ENCODE data around the gene UBAC2. TPM values are rescaled to one million over a fixed set of nuclear protein-coding genes. Genes with fewer than 3 reads are reported as not detected.

The UBAC2 gene
- total and polyA plus RNA-seq, 5 donors from 2014 or later, result 62.8 to 122 (median 101) TPM

- peaks cover 6% of the 10 kb centered on the region for H3K27me3 Mint-ChIP-seq
Observed at GRCh38 chr13:99190147-99190985, 10.3 kb upstream of the UBAC2 start.

GRCh38 chr13:99191336-99191899, 9.2 kb upstream of the UBAC2 start:
- Mint-ChIP-seq H3K9me3 (no peaks in the 10 kb centered on the region), H3K27me3 (peaks cover 6% of the 10 kb centered on the region), H3K4me3 (no peak overlapping the region), H3K4me1 (peaks cover 0 to 3% (median under 1%) of the 10 kb centered on the region in 4 donors), H3K27ac (peak overlapping the region in 1 of 3 donors; percentile 67), H3K36me3 (no peaks in the 10 kb centered on the region)
- no peak for ATAC-seq (ENCODE audit: low read depth in 2 of 2)
- Histone ChIP-seq H3K27ac (ENCODE audit: insufficient read depth, low read length, poor library complexity, severe bottlenecking) (no peak overlapping the region), H3K36me3 (ENCODE audit: control insufficient read depth, insufficient read depth, low read length) (no peaks in the 10 kb centered on the region), H3K27me3 (ENCODE audit: control insufficient read depth, insufficient read depth, low read length) (no peaks in the 10 kb centered on the region), H3K9me3 (ENCODE audit: control insufficient read depth in 2 of 2, low read length in 2 of 2) (no peaks in the 10 kb centered on the region), H3K4me3 (ENCODE audit: low read depth, low read length) (no peak overlapping the region), H3K4me1 (ENCODE audit: control insufficient read depth, insufficient read depth, low read length, poor library complexity, severe bottlenecking) (no peaks in the 10 kb centered on the region)
- no peak for DNase-seq

More at GRCh38 chr13:99190147-99190985, 10.3 kb upstream of the UBAC2 start:
- Histone ChIP-seq H3K4me3 (ENCODE audit: low read depth, low read length) (no peak overlapping the region), H3K36me3 (ENCODE audit: control insufficient read depth, insufficient read depth, low read length) (no peaks in the 10 kb centered on the region), H3K4me1 (ENCODE audit: control insufficient read depth, insufficient read depth, low read length, poor library complexity, severe bottlenecking) (no peaks in the 10 kb centered on the region), H3K9me3 (ENCODE audit: control insufficient read depth in 2 of 2, low read length in 2 of 2) (no peaks in the 10 kb centered on the region), H3K27me3 (ENCODE audit: control insufficient read depth, insufficient read depth, low read length) (no peaks in the 10 kb centered on the region), H3K27ac (ENCODE audit: insufficient read depth, low read length, poor library complexity, severe bottlenecking) (no peak overlapping the region)
- Mint-ChIP-seq H3K9me3 (no peaks in the 10 kb centered on the region), H3K36me3 (no peaks in the 10 kb centered on the region), H3K27ac (no peak overlapping the region), H3K4me1 (no peaks in the 10 kb centered on the region), H3K4me3 (no peak overlapping the region)
- ATAC-seq (ENCODE audit: low read depth in 2 of 2) (no peak), DNase-seq (no peak)

- H3K36me3 ChIP-seq (ENCODE audit: control insufficient read depth, insufficient read depth, low read length), result no peaks in the 10 kb centered on the region
- no peaks in the 10 kb centered on the region for H3K27me3 ChIP-seq (ENCODE audit: control insufficient read depth, insufficient read depth, low read length)
- no peak overlapping the region for H3K4me3 ChIP-seq (ENCODE audit: low read depth, low read length)
- no peaks in the 10 kb centered on the region for H3K9me3 ChIP-seq (ENCODE audit: control insufficient read depth in 2 of 2, low read length in 2 of 2)
- H3K9me3 Mint-ChIP-seq, result no peaks in the 10 kb centered on the region
- no peaks in the 10 kb centered on the region for H3K4me1 ChIP-seq (ENCODE audit: control insufficient read depth, insufficient read depth, low read length, poor library complexity, severe bottlenecking)
- no peaks in the 10 kb centered on the region for H3K36me3 Mint-ChIP-seq
- peaks cover 6% of the 10 kb centered on the region for H3K27me3 Mint-ChIP-seq
- H3K4me1 Mint-ChIP-seq, result peaks cover 1 to 6% (median 5%) of the 10 kb centered on the region in 4 donors
- no peak overlapping the region for H3K27ac ChIP-seq (ENCODE audit: insufficient read depth, low read length, poor library complexity, severe bottlenecking)
- H3K4me3 Mint-ChIP-seq, result no peak overlapping the region
- DNase-seq, result no peak
- H3K27ac Mint-ChIP-seq, result peak overlapping the region in 2 of 3 donors; percentile 21 to 67
- ATAC-seq (ENCODE audit: low read depth in 2 of 2), result no peak
Observed at GRCh38 chr13:99191900-99192399, 8.7 kb upstream of the UBAC2 start.

- H3K36me3 Mint-ChIP-seq, result no peaks in the 10 kb centered on the region
- no peaks in the 10 kb centered on the region for H3K9me3 Mint-ChIP-seq
- no peak overlapping the region for H3K4me3 Mint-ChIP-seq
- Histone ChIP-seq H3K27me3 (ENCODE audit: control insufficient read depth, insufficient read depth, low read length) (no peaks in the 10 kb centered on the region), H3K27ac (ENCODE audit: insufficient read depth, low read length, poor library complexity, severe bottlenecking) (no peak overlapping the region), H3K4me3 (ENCODE audit: low read depth, low read length) (no peak overlapping the region), H3K4me1 (ENCODE audit: control insufficient read depth, insufficient read depth, low read length, poor library complexity, severe bottlenecking) (no peaks in the 10 kb centered on the region), H3K9me3 (ENCODE audit: control insufficient read depth in 2 of 2, low read length in 2 of 2) (no peaks in the 10 kb centered on the region), H3K36me3 (ENCODE audit: control insufficient read depth, insufficient read depth, low read length) (no peaks in the 10 kb centered on the region)
- peaks cover 2% of the 10 kb centered on the region for H3K27me3 Mint-ChIP-seq
- no peak for ATAC-seq (ENCODE audit: low read depth in 2 of 2)
- no peak for DNase-seq
- peaks cover 1 to 9% (median 6%) of the 10 kb centered on the region in 4 donors for H3K4me1 Mint-ChIP-seq
- no peak overlapping the region for H3K27ac Mint-ChIP-seq
Observed at GRCh38 chr13:99192480-99192879, 8.2 kb upstream of the UBAC2 start.

- H3K27me3 ChIP-seq (ENCODE audit: control insufficient read depth, insufficient read depth, low read length), result no peaks in the 10 kb centered on the region
- no peaks in the 10 kb centered on the region for H3K36me3 ChIP-seq (ENCODE audit: control insufficient read depth, insufficient read depth, low read length)
- peaks cover 1 to 10% (median 6%) of the 10 kb centered on the region in 4 donors for H3K4me1 Mint-ChIP-seq
- ATAC-seq (ENCODE audit: low read depth in 2 of 2) (no peak), DNase-seq (no peak)
- H3K9me3 ChIP-seq (ENCODE audit: control insufficient read depth in 2 of 2, low read length in 2 of 2), result no peaks in the 10 kb centered on the region
- H3K4me3 Mint-ChIP-seq, result no peak overlapping the region
- H3K27me3 Mint-ChIP-seq, result no peaks in the 10 kb centered on the region
- H3K27ac ChIP-seq (ENCODE audit: insufficient read depth, low read length, poor library complexity, severe bottlenecking), result no peak overlapping the region
- H3K4me3 ChIP-seq (ENCODE audit: low read depth, low read length), result no peak overlapping the region
- H3K36me3 Mint-ChIP-seq, result no peaks in the 10 kb centered on the region
- no peak overlapping the region for H3K27ac Mint-ChIP-seq
- no peaks in the 10 kb centered on the region for H3K9me3 Mint-ChIP-seq
- H3K4me1 ChIP-seq (ENCODE audit: control insufficient read depth, insufficient read depth, low read length, poor library complexity, severe bottlenecking), result no peaks in the 10 kb centered on the region
Observed at GRCh38 chr13:99193152-99193551, 7.5 kb upstream of the UBAC2 start.

- H3K4me3 ChIP-seq (ENCODE audit: low read depth, low read length), result no peak overlapping the region
- Mint-ChIP-seq H3K4me1 (peaks cover 10 to 34% (median 23%) of the 10 kb centered on the region in 4 donors), H3K9me3 (no peaks in the 10 kb centered on the region), H3K4me3 (peak overlapping the region in 2 of 4 donors; percentile 33 to 78), H3K36me3 (peaks cover 4% of the 10 kb centered on the region), H3K27ac (peak overlapping the region in 2 of 3 donors; percentile 44 to 47), H3K27me3 (no peaks in the 10 kb centered on the region)
- H3K27ac ChIP-seq (ENCODE audit: insufficient read depth, low read length, poor library complexity, severe bottlenecking), result peak overlapping the region; percentile 19
- peaks cover 11% of the 10 kb centered on the region for H3K4me1 ChIP-seq (ENCODE audit: control insufficient read depth, insufficient read depth, low read length, poor library complexity, severe bottlenecking)
- H3K9me3 ChIP-seq (ENCODE audit: control insufficient read depth in 2 of 2, low read length in 2 of 2), result no peaks in the 10 kb centered on the region
- peak in 2 of 3 donors; percentile 59 to 66 for DNase-seq
- no peaks in the 10 kb centered on the region for H3K36me3 ChIP-seq (ENCODE audit: control insufficient read depth, insufficient read depth, low read length)
- no peaks in the 10 kb centered on the region for H3K27me3 ChIP-seq (ENCODE audit: control insufficient read depth, insufficient read depth, low read length)
- ATAC-seq (ENCODE audit: low read depth in 2 of 2), result no peak
Observed at GRCh38 chr13:99196466-99197116, 4.1 kb upstream of the UBAC2 start.

- H3K4me1 ChIP-seq (ENCODE audit: control insufficient read depth, insufficient read depth, low read length, poor library complexity, severe bottlenecking), result peaks cover 17% of the 10 kb centered on the region
- peak overlapping the region; percentile 17 for H3K27ac ChIP-seq (ENCODE audit: insufficient read depth, low read length, poor library complexity, severe bottlenecking)
- Mint-ChIP-seq H3K4me1 (peaks cover 13 to 39% (median 26%) of the 10 kb centered on the region in 4 donors), H3K36me3 (peaks cover 7% of the 10 kb centered on the region), H3K9me3 (no peaks in the 10 kb centered on the region), H3K27me3 (no peaks in the 10 kb centered on the region), H3K4me3 (peak overlapping the region in 2 of 4 donors; percentile 27 to 78), H3K27ac (peak overlapping the region in 2 of 3 donors; percentile 44 to 47)
- H3K27me3 ChIP-seq (ENCODE audit: control insufficient read depth, insufficient read depth, low read length), result no peaks in the 10 kb centered on the region
- no peaks in the 10 kb centered on the region for H3K36me3 ChIP-seq (ENCODE audit: control insufficient read depth, insufficient read depth, low read length)
- H3K9me3 ChIP-seq (ENCODE audit: control insufficient read depth in 2 of 2, low read length in 2 of 2), result no peaks in the 10 kb centered on the region
- H3K4me3 ChIP-seq (ENCODE audit: low read depth, low read length), result no peak overlapping the region
- no peak for DNase-seq
- ATAC-seq (ENCODE audit: low read depth in 2 of 2), result no peak
Observed at GRCh38 chr13:99197117-99197651, 3.5 kb upstream of the UBAC2 start.
